IMR-90 (cell line): Measurements from ENCODE around the gene CC2D1A. TPM values are rescaled to one million over a fixed set of nuclear protein-coding genes. Genes with fewer than 3 reads are reported as not detected.

Experiments used
- ATAC-seq: fragments of 200-7000 bp; cut with Tn5 transposase; 2 replicates; pipeline ENCODE4 v1.9.1; 2020; ENCODE audit warnings: low read depth, mild to moderate bottlenecking, moderate library complexity
- BruUV-seq: library from RNA; stranded (reverse); fragments of 400-500 nt; replicated peaks from 2 replicates; lab custom pipeline; 2021; lab: Mats Ljungman, UMichigan
- CTCF ChIA-PET: fragments of 300-600 bp; formaldehyde crosslinking; extraction: SDS; loops from one replicate; lab custom pipeline; 2021; ENCODE audit warnings: antibody characterized with exemption; lab: Yijun Ruan, JAX
- POLR2A ChIA-PET: fragments of 300-600 bp; sonication (Branson Sonifier 250); formaldehyde crosslinking; loops from one replicate; lab custom pipeline; 2022; ENCODE audit warnings: antibody characterized with exemption; ENCODE audit not compliant: unreplicated experiment; lab: Charles Lee
- DNase-seq: peaks from one replicate; pipeline ENCODE4 v3.0.0; 2013
- H2AFZ ChIP-seq: replicated peaks from 2 replicates; pipeline ENCODE3; 2013; ENCODE audit warnings: low read length, mild to moderate bottlenecking; ENCODE audit not compliant: poor library complexity
- H2AK5ac ChIP-seq: 2 replicates; pipeline ENCODE4 v1.6.1; 2013; ENCODE audit warnings: low read depth, low read length, inconsistent platforms
- H2AK9ac ChIP-seq: replicated peaks from 2 replicates; pipeline ENCODE3; 2013; ENCODE audit warnings: mild to moderate bottlenecking, low read depth, low read length, moderate library complexity; ENCODE audit not compliant: poor library complexity
- H2BK120ac ChIP-seq: 2 replicates; pipeline ENCODE4 v1.6.1; 2013; ENCODE audit warnings: low read depth, low read length, inconsistent platforms
- H2BK15ac ChIP-seq: 3 replicates; pipeline ENCODE4 v1.6.1; 2013; ENCODE audit warnings: low read depth, low read length, inconsistent platforms
- H2BK20ac ChIP-seq: 2 replicates; pipeline ENCODE4 v1.6.1; 2013; ENCODE audit warnings: low read depth, mild to moderate bottlenecking, inconsistent platforms, low read length, moderate library complexity
- H2BK5ac ChIP-seq: 2 replicates; pipeline ENCODE4 v1.6.1; 2013; ENCODE audit warnings: mild to moderate bottlenecking, low read depth, low read length, inconsistent platforms; ENCODE audit not compliant: poor library complexity, severe bottlenecking
- H3K14ac ChIP-seq: replicated peaks from 2 replicates; pipeline ENCODE4 v1.6.1; 2013; ENCODE audit warnings: low read depth, low read length, inconsistent platforms
- H3K18ac ChIP-seq: 2 replicates; pipeline ENCODE4 v1.6.1; 2013; ENCODE audit warnings: low read depth, low read length, control low read depth
- H3K23ac ChIP-seq: 2 replicates; pipeline ENCODE4 v1.6.1; 2013; ENCODE audit warnings: low read depth, low read length, inconsistent platforms
- H3K27ac ChIP-seq: 2 replicates; pipeline ENCODE4 v1.5.1; 2013; ENCODE audit warnings: mild to moderate bottlenecking, control low read depth, low read length; ENCODE audit not compliant: insufficient read depth
- H3K27me3 ChIP-seq: 2 replicates; pipeline ENCODE4 v1.6.1; 2013; ENCODE audit warnings: low read length; ENCODE audit not compliant: control insufficient read depth, insufficient read depth
- H3K36me3 ChIP-seq: 2 replicates; pipeline ENCODE4 v1.6.1; 2013; ENCODE audit warnings: low read length, mixed read lengths; ENCODE audit not compliant: control insufficient read depth, insufficient read depth
- H3K4ac ChIP-seq: 2 replicates; pipeline ENCODE4 v1.6.1; 2013; ENCODE audit warnings: low read depth, low read length, inconsistent platforms
- H3K4me1 ChIP-seq: 2 replicates; pipeline ENCODE4 v1.6.1; 2013; ENCODE audit warnings: low read length, mixed read lengths; ENCODE audit not compliant: control insufficient read depth, insufficient read depth
- H3K4me2 ChIP-seq: 2 replicates; pipeline ENCODE4 v1.6.1; 2013; ENCODE audit warnings: low read depth, mild to moderate bottlenecking, control low read depth, low read length, moderate library complexity
- H3K4me3 ChIP-seq: 2 replicates; pipeline ENCODE4 v1.5.1; 2013; ENCODE audit warnings: low read depth, mild to moderate bottlenecking, control low read depth, low read length, moderate library complexity; ENCODE audit not compliant: insufficient read depth
- H3K56ac ChIP-seq: 2 replicates; pipeline ENCODE4 v1.6.1; 2013; ENCODE audit warnings: low read length, inconsistent platforms; ENCODE audit not compliant: insufficient read depth; ENCODE audit errors: extremely low read depth
- H3K79me1 ChIP-seq, 2 experiments: 2 replicates each; pipeline ENCODE4 v1.6.1; 2013; ENCODE audit warnings: low read length in 2 of 2, inconsistent platforms in 1 of 2, low read depth in 1 of 2
- H3K9ac ChIP-seq: 2 replicates; pipeline ENCODE4 v1.6.1; 2013; ENCODE audit warnings: low read depth, low read length, control low read depth
- H3K9me1 ChIP-seq: 2 replicates; pipeline ENCODE4 v1.6.1; 2013; ENCODE audit warnings: low read length, inconsistent platforms; ENCODE audit not compliant: insufficient read depth
- H3K9me3 ChIP-seq: 2 replicates; pipeline ENCODE4 v1.6.1; 2013; ENCODE audit warnings: low read length; ENCODE audit not compliant: control insufficient read depth, insufficient read depth
- H4K20me1 ChIP-seq: 2 replicates; pipeline ENCODE4 v1.6.1; 2013; ENCODE audit warnings: low read length, inconsistent platforms; ENCODE audit not compliant: insufficient read depth
- H4K5ac ChIP-seq: 2 replicates; pipeline ENCODE4 v1.6.1; 2013; ENCODE audit warnings: mild to moderate bottlenecking, low read depth, low read length, control low read depth
- H4K8ac ChIP-seq, 2 experiments: 2 replicates each; pipeline ENCODE4 v1.6.1; 2013; ENCODE audit warnings: low read depth in 2 of 2, low read length in 2 of 2, control low read depth in 1 of 2, inconsistent platforms in 1 of 2
- H4K91ac ChIP-seq: 2 replicates; pipeline ENCODE4 v1.6.1; 2013; ENCODE audit warnings: low read depth, low read length, inconsistent platforms; ENCODE audit not compliant: insufficient read depth
- BHLHE40 ChIP-seq: fragments of 150-350 bp; IDR thresholded peaks from 2 replicates; pipeline ENCODE4 v1.6.1; 2016; ENCODE audit warnings: mild to moderate bottlenecking, low read depth, low read length
- CEBPB ChIP-seq: IDR thresholded peaks from 2 replicates; pipeline ENCODE4 v1.6.1; 2012; ENCODE audit warnings: low read depth, low read length, improper control_type of control experiment
- CHD1 ChIP-seq: IDR thresholded peaks from 2 replicates; pipeline ENCODE4 v1.6.1; 2012; ENCODE audit warnings: low read depth, low read length, improper control_type of control experiment
- ELK1 ChIP-seq: fragments of 150-350 bp; IDR thresholded peaks from 2 replicates; pipeline ENCODE4 v1.6.1; 2016; ENCODE audit warnings: low read depth, mild to moderate bottlenecking, low read length, moderate library complexity, borderline replicate concordance
- FOS ChIP-seq: fragments of 150-350 bp; IDR thresholded peaks from 2 replicates; pipeline ENCODE4 v1.6.1; 2016; ENCODE audit warnings: low read depth, low read length
- MAFK ChIP-seq: IDR thresholded peaks from 2 replicates; pipeline ENCODE4 v1.6.1; 2012; ENCODE audit warnings: low read depth, low read length, improper control_type of control experiment
- MAZ ChIP-seq: IDR thresholded peaks from 2 replicates; pipeline ENCODE4 v1.6.1; 2012; ENCODE audit warnings: low read depth, mild to moderate bottlenecking, low read length, improper control_type of control experiment, moderate library complexity, borderline replicate concordance
- MXI1 ChIP-seq: IDR thresholded peaks from 2 replicates; pipeline ENCODE4 v1.6.1; 2012; ENCODE audit warnings: low read depth, mild to moderate bottlenecking, low read length, moderate library complexity, borderline replicate concordance
- NFE2L2 ChIP-seq: fragments of 150-350 bp; IDR thresholded peaks from 2 replicates; pipeline ENCODE4 v1.6.1; 2016; ENCODE audit warnings: low read depth, mild to moderate bottlenecking, low read length
- POLR2A ChIP-seq: IDR thresholded peaks from 2 replicates; pipeline ENCODE4 v1.6.1; 2012; ENCODE audit warnings: mild to moderate bottlenecking, low read depth, low read length
- RAD21 ChIP-seq: IDR thresholded peaks from 2 replicates; pipeline ENCODE4 v1.6.1; 2012; ENCODE audit warnings: low read length, improper control_type of control experiment
- RCOR1 ChIP-seq: IDR thresholded peaks from 2 replicates; pipeline ENCODE4 v1.6.1; 2012; ENCODE audit warnings: mild to moderate bottlenecking, low read length, improper control_type of control experiment; ENCODE audit not compliant: insufficient replicate concordance
- RFX5 ChIP-seq: IDR thresholded peaks from 2 replicates; pipeline ENCODE4 v1.8.0; 2012; ENCODE audit warnings: low read depth, mild to moderate bottlenecking, low read length, moderate library complexity
- SMC3 ChIP-seq: fragments of 150-350 bp; IDR thresholded peaks from 2 replicates; pipeline ENCODE4 v1.6.1; 2016; ENCODE audit warnings: low read depth, mild to moderate bottlenecking, antibody characterized with exemption, low read length, moderate library complexity
- WGBS, 2 experiments: methylation state at CpG; one replicate each; pipeline versions ENCODE4 v1.1.5 to v1.1.7; 2013; ENCODE audit warnings: missing lambda C conversion rate in 2 of 2; ENCODE audit not compliant: insufficient read length in 1 of 2; ENCODE audit errors: extremely low coverage in 2 of 2; 5-methylcytosine and 5-hydroxymethylcytosine counted together
- dilution Hi-C: fragments of 300-500 bp; cut with HindIII; formaldehyde crosslinking; loops from one replicate; pipeline ENCODE4 v1.14.3; 2018; ENCODE audit warnings: low sequenced_read_pairs; ENCODE audit not compliant: unreplicated experiment
- in situ Hi-C: fragments of 300-500 bp; cut with MboI; formaldehyde crosslinking; loops from 3 replicates; pipeline ENCODE4 v1.14.3; 2019; ENCODE audit warnings: low sequenced_read_pairs, inconsistent platforms, mixed read lengths
- intact Hi-C: fragments of 100-400 bp; cut with micrococcal nuclease; formaldehyde crosslinking; loops from 2 replicates; pipeline ENCODE4 v1.10.0; 2022
- polyA plus RNA-seq, 3 experiments: library from polyadenylated mRNA; depleted of rRNA; stranded (reverse); fragments of >200 nt; gene quantifications; 2 replicates each; pipeline ENCODE4 v1.2.3, GENCODE V29; 2012; ENCODE audit warnings: low replicate concordance in 1 of 3
- total RNA-seq: library from RNA; depleted of rRNA; stranded (reverse); fragments of >200 nt; gene quantifications from 2 replicates; pipeline ENCODE4 v1.2.3, GENCODE V29; 2012
- TF ChIP-seq, protein P1 (sequence below): fragments of 150-350 bp; IDR thresholded peaks from 2 replicates; pipeline ENCODE4 v1.6.1; 2017; ENCODE audit warnings: mild to moderate bottlenecking, antibody characterized with exemption, low read length, low read depth
- TF ChIP-seq, protein P2 (sequence below): conservative IDR thresholded peaks from 2 replicates; pipeline ENCODE4 v1.5.1; 2012; ENCODE audit warnings: mild to moderate bottlenecking, low read depth, low read length, improper control_type of control experiment

The CC2D1A gene
- total and polyA plus RNA-seq, 2 of the 4 experiments (the other 2 are of a cell fraction) = 4.1 to 14.7 TPM

DNA sequence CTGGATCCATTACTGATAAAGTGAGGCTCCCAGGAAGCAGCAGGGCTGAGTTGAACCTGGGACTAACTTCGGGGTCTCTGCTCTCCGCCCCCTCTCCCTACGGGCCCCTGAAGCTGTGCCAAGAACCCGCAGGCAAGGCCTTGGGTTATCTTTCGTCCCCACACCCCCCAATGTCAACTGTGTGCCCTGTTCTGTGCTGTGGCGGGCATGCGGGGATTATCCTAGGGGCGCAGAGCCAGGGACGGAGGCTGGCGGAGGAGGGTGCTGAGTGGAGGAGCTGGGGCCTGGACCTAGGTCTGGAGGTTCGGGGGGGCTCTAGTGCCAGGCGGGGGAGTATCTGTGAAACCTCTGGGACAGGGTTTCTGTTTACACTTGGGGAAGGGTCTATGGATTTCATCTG lies 73.7 kb downstream of the CC2D1A start:
- ATAC-seq (no peak), DNase-seq (no peak)
- H2BK20ac ChIP-seq = no peak overlapping the region
- WGBS, 2 experiments = no CpG with 5 or more reads among the region's 12 CpGs
- no peak overlapping the region for H2BK120ac ChIP-seq
- H3K18ac ChIP-seq = no peak overlapping the region
- no peaks in the 10 kb centered on the region for H3K79me1 ChIP-seq
- no peak overlapping the region for H3K4ac ChIP-seq
- BruUV-seq = no TSS peak
- in situ Hi-C loops (no loop called here), dilution Hi-C loops (no loop called here), intact Hi-C loops (no loop called here)
- no peak overlapping the region for H3K23ac ChIP-seq
- ChIA-PET POLR2A (no interaction called here), CTCF (no interaction called here)
- H3K4me1 ChIP-seq = no peaks in the 10 kb centered on the region
- TF ChIP-seq RFX5 (no peak), POLR2A (no peak), NFE2L2 (no peak), CHD1 (no peak), BHLHE40 (no peak), MAZ (no peak), SMC3 (no peak), RAD21 (no peak), RCOR1 (no peak), MAFK (no peak), MXI1 (no peak), FOS (no peak), ELK1 (no peak), CEBPB (no peak)
- TF ChIP-seq, protein P1, sequence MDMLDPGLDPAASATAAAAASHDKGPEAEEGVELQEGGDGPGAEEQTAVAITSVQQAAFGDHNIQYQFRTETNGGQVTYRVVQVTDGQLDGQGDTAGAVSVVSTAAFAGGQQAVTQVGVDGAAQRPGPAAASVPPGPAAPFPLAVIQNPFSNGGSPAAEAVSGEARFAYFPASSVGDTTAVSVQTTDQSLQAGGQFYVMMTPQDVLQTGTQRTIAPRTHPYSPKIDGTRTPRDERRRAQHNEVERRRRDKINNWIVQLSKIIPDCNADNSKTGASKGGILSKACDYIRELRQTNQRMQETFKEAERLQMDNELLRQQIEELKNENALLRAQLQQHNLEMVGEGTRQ = no peak
- TF ChIP-seq, protein P2, sequence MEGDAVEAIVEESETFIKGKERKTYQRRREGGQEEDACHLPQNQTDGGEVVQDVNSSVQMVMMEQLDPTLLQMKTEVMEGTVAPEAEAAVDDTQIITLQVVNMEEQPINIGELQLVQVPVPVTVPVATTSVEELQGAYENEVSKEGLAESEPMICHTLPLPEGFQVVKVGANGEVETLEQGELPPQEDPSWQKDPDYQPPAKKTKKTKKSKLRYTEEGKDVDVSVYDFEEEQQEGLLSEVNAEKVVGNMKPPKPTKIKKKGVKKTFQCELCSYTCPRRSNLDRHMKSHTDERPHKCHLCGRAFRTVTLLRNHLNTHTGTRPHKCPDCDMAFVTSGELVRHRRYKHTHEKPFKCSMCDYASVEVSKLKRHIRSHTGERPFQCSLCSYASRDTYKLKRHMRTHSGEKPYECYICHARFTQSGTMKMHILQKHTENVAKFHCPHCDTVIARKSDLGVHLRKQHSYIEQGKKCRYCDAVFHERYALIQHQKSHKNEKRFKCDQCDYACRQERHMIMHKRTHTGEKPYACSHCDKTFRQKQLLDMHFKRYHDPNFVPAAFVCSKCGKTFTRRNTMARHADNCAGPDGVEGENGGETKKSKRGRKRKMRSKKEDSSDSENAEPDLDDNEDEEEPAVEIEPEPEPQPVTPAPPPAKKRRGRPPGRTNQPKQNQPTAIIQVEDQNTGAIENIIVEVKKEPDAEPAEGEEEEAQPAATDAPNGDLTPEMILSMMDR = no peak
- no peak overlapping the region for H3K56ac ChIP-seq
- no peak overlapping the region for H4K91ac ChIP-seq
- H3K36me3 ChIP-seq = peaks cover 9% of the 10 kb centered on the region; the same call in 1 of the 2 replicates
- no peak overlapping the region for H3K9ac ChIP-seq
- H3K9me1 ChIP-seq = no peaks in the 10 kb centered on the region
- no peak overlapping the region for H3K27ac ChIP-seq
- H3K4me3 ChIP-seq = no peak overlapping the region
- no peak overlapping the region for H2BK15ac ChIP-seq
- no peak overlapping the region for H4K5ac ChIP-seq
- no peak overlapping the region for H4K8ac ChIP-seq
- no peak overlapping the region for H3K4me2 ChIP-seq
- H4K20me1 ChIP-seq = no peaks in the 10 kb centered on the region
- H3K9me3 ChIP-seq = no peaks in the 10 kb centered on the region
- H3K27me3 ChIP-seq = no peaks in the 10 kb centered on the region
- no peak overlapping the region for H3K14ac ChIP-seq
- no peak overlapping the region for H2BK5ac ChIP-seq
- H2AK9ac ChIP-seq = no peak overlapping the region
- H2AK5ac ChIP-seq = no peak overlapping the region
- H2AFZ ChIP-seq = no peak overlapping the region
